M059J (cell line): ENCODE data around the gene DDX24. TPM values are rescaled to one million over a fixed set of nuclear protein-coding genes. Genes with fewer than 3 reads are reported as not detected.

ENCODE experiments used
- DNase-seq: peaks from one replicate; pipeline ENCODE4 v3.0.0-alpha.2; 2012; ENCODE audit warnings: low read depth
- total RNA-seq: library from RNA; depleted of rRNA; stranded (reverse); fragments of >200 nt; shearing (Covaris generic); gene quantifications from 2 replicates; pipeline ENCODE4 v1.2.3, GENCODE V29; 2014

The DDX24 gene
- total RNA-seq, 1 experiment from 2014 or later = 137 TPM

DNA sequence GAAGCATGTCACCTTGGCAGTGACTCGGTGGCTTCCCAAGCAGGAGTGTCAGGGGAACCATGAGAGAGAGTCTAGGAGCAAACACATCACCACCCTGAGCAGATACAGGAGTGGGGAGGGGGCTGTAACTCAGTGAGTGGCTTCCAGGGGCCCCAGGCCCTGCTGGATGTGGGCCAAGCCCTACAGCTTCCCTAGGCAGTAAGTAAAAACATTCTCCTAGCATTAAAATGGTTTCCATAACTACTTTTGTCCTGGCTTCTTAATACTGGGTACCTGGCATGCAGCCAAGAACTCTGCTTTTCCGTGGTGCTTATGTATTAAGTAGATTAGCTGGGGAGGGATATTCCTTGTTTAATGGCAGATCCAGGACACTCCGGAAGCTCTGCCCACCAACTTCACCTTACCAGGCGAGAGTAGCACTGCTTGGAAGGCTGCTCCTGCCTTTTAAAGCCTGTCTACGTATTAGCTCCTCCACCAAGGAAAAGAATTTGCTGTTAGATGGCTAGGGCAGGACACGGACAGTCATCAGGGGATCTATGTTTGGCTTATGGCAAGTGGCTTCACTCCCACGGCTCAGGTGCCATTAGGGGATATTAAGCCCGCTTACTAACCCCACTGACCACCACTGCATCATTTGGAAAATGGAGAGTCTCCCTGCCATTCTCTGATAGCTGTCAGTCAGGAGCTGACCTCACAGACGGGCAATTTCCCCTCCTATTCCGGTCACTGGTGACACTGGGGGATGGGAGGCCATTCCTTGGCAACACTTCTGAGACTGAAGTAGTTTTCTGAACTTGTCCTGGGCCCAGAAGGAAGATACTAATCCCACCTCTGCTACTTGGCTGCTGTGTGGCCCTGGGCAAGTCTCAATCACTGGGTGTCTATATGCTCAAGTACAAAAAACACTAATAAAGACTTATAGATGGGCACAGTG lies 32.0 kb downstream of the DDX24 start:
- DNase-seq = no peak

DNA sequence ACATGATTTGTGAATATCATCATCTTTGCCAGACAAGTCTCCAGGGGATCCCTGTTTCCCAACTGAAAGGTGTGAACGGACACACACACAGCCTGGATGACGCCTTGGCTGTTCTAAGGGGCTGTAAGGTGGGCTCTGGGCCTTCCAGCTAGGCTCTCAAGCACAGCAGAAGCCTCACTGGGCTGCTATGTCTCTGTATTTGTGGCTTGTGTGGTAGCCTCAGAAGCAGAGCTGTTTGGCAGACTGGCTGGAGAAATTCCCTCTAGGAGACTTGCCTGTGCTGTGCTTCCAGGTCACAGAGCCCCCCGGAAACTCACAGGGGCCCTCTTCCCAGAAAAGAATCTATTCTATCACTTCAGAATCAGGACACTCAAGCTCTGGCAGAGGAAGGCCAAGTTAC lies 33.4 kb downstream of the DDX24 start:
- DNase-seq = no peak

DNA sequence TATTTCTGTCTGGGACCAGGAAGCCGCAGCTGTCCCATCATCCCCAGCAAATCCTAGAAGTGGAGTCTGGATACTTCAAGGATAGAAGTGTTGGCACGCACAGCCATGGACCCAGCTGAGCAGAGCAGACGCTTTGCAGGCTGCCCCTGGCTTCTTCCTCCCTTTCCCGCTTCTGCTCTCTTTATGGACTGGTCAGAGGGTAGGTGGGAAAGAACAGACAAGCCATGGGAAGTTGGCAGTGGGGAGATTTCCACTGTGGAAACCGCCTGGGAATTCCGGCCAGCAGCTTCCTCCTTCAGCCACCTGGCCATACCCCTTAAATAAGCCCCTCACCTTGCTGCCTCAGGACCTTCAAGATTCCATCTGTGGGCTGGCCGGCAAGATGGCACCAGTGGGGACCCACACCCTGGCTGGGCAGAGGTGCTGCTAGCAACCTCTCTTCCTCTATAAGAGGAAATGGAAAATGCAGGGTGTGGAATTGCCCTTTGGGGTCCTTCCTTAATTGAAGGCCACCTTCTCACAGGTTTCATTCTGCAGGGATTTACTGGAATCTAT lies 34.2 kb downstream of the DDX24 start:
- no peak for DNase-seq

DNA sequence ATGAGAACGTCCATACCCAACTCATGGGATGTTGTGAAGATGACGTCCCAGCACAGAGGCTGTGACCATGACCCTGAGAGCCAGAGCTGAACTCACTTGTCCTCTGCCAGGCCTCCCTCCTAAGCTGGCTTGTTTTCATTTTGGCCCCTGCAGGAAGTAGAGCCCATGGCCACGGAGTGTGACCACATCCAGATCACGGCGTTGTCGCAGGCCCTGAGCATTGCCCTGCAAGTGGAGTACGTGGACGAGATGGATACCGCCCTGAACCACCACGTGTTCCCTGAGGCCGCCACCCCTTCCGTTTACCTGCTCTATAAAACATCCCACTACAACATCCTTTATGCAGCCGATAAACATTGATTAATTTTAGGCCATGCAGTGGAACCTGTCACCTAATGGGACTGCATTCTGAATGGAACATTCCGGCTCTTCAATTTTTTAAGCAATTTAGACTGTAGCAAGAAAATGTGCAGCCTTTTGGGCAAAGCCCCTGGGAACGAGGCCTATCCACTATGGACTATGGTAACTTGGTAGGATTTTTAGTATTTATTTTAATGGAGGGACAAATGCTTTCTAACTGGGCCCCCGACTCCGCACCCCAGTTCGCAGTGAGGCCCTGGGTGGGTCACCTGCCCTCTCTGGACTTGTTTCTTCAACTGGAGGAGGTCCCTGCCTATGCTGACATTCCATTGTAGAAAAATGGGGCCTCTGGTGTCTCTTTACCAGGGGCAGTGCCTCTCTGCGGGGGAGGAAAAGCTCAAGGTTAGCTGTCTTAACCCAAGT lies 35.2 kb downstream of the DDX24 start:
- DNase-seq = no peak

DNA sequence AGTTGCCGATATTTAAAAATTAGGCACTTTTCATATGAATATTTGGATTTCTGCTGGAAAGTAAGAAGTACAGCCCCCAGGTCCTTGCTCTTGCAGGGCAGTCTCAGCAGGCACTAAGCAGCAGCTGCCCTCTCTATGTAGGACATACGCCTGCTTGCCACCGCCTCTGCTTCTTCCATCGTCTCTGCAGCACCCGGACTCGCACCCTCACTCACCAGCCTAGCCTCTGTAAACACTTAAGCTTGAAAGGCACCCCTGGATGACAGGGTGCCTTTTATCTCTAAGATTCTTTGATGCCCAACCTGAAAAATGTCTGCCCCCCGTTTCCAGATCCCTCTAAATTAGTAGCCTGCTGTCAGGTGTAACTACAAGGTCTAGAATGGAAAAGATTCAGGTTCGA lies 35.9 kb downstream of the DDX24 start:
- DNase-seq = no peak

DNA sequence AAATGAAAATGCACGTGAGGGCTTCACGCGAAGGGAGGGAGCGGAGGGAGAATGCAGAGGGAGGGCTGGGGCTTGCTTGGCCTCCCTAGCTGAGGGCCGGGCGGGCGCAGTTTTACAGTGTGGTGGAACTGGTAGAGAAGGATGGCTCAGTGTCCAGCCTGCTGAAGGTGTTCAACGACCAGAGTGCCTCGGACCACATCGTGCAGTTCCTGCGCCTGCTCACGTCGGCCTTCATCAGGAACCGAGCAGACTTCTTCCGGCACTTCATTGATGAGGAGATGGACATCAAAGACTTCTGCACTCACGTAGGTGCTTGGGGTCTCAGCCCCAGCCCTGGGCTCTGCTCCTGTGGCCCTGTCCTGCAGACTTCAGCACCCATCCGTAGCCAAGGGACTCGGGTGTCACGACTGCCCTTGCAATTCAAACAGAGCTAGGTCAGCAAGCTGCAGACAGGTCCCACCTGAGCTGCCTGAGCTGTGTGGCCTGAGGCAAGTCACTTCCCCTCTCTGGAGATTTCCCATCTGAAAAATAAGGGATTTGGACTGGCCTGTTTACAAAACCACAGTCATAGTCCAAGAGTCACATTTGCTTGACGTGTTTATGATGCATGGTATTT lies 36.4 kb downstream of the DDX24 start:
- DNase-seq = no peak

DNA sequence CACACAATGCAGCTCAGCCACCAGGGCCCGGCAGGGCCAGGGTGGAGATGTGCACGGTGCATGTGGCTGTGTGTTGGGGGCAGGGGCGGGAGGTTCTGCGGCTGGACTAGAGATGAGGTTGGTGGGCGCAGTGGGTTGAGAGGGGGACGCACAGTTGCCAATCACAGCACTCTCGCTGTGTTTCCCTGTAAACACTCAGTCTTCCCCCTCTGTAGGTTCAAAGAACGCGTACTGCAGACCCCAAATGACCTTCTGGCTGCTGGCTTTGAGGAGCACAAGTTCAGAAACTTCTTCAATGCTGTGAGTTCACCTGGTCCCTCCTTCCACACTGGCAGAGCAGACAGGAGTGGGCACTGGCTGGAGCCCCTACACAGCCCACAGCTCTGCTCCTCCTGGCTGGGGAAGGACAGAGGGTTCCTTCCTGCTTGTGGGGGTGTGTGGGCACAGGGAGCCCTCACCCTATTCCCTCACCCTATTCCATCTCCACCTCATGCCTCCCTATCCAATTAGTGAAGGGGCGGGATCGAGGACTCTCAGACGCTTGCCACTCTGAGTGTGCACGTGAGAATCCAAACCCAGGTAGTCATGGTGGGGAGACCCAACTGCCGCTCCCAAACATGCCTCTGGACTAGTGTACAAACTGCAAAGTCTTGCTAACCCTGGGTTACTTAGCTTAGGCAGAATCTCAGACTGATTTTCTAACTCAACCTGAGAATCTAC lies 37.1 kb downstream of the DDX24 start:
- DNase-seq = no peak

DNA sequence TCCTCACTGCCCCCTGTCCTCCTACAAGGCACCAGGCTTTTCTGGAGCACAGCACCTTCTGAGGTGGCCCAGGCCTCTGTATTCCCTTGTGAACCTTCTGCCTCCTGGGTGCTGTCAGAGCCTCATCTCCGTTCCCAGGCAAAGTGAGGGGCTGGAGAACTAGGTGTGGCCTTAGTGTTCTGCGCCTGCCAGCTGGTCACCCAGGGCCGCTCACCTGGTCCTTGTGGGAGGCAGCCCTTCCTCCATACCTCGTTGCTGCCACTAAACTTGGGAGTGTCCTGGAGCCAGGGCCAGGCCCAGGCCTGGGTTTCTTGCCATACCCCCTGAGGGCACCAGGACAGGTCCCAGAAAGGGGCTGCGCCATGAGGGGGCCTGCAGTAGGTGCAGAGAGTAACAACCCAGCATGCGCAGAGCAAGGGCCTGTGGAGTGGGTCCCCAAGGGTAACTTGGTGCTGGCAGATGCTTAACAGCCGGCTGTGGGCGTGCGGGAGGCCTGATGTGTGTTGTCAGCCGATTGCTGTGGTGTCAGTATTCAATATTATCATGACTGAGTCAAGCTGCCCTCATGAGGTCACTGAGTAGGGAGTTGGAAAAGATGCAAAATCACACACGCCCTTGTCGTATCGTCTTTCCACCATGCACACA lies 37.8 kb downstream of the DDX24 start:
- DNase-seq = no peak

DNA sequence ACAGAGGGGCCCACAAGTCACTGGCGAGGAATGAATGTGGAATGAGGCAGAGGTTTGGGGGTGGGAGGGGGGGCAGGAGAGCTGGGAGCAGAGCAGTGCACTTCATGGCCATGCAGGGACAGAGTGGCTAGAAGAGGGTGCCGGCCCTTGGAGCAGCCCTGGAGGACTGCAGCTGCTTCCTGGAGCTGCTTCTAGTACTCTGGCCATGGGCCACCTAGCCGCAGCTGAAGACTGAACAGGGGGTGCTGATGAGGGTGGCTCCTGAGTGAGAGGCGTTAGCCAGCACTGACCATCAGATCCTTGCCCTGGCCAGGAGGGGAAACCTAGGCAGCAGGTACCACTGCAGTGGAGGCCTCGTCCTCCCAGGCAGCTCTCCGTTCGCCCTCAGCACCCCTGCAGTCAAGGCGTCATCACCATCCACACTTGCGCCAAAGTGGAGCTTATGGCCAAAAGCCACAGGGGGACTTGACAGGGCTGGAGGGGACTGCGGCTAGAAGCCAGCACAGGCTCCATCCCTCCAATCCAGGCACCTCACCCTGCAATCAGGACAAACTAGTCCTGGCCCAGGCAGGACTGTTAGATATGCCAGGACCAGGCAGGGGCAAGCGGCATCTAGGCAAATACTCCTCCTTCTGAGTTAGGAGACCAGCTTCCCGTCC lies 38.4 kb downstream of the DDX24 start:
- no peak for DNase-seq

DNA sequence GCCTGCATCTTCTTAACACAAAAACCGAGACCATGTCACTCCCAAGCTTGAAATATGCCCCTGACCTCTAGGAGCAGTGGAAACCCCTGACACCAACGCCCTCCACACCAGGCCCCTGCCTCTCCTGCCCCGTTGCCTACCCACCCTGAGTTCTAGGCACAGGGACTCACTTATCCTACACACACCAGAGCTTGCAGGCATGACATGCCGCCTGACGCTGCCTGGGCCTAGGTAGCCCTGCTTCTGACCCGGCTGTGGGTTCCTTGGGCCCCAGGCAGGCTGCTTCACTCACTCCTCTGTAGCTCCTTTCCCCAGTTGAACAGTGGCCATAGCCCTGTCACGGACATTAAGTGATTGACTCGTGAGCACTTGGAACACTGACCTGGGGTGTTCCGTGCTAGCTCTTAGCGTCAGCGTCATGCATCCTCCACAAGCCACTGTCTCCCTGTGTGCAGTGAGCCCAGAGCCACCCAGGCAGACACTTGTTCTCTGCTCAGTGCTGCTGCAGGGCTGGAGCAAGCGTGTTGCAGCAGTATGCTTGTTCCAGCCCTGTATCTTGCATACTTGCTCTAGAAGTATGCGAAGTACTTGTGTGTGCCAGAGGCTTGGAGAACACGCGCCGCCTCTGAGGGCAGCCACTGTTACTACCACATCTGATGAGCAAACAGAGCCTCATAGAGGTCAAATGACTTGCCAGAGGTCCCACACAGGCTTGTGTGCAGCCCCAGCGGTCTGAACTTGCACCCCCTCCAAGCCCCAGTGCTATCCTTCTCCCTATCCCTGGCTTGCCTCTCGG lies 39.3 kb downstream of the DDX24 start:
- no peak for DNase-seq

DNA sequence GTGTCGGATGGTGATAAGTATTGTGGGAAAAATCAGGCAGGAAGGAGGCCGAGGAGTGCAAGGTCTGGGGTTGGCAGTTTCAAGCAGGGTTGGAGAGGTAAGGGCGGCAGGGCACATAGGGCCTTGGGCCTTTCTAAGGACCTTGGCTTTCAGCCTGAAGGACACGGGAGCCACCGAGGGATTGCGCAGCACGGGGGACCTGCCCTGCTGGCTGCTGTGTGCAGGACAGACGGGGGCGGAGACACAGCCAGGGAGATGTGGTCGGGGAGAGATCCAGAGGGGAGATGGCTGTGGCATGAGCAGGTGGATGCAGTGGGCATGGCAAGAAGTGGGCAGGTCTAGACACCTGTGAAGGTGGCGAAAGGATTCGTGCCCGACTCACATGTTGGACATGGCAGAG lies 40.2 kb downstream of the DDX24 start:
- no peak for DNase-seq

DNA sequence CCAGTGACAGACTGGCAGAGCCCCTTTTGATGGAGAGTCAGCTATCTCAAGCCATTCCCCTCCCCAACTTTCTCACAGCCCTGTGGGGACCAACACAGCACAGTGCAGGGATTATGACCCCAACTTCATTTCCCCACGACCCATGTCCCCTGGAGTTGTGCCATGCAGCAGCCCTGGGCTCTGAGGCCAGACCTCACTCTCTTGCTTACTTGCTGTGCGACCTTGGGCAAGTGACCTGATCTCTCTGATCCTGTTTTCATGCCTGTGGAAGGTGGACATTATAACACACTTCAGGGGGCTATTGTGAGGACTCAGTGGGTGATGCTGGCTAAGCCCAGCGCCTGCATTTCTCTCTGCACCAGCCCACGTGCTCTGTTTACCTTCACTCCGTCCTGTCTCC lies 40.8 kb downstream of the DDX24 start:
- DNase-seq = no peak

DNA sequence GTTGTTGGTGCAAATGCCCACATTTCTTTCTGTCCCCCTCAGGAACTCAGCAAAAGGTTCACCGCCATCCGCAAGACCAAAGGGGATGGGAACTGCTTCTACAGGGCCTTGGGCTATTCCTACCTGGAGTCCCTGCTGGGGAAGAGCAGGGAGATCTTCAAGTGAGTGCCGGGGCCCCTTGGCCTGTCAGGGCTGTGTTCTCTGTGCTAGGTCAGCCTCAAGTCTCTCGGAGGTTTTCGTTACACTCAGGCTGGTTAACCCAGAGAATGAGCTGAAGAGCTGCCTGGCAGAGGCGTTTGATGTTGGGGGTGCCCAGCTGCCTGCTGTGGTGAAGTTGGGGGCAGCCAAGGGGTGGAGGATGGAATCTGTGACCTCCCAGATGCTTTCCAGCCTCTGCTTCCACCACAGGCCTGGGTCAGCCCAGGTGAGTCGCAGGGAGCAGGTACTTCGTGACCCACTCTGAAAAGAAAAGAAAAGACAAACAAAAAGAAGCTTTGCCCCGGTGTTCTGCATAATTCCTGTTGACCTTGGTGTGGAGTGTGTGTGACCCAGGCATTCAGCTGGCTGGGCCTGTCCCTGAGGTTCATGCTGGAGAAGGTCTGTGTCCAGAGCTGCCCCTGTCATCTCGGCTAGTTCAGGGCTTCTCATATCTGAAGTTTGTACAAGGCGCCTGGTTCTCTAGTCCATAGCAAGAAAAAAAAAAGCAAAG lies 41.9 kb downstream of the DDX24 start:
- DNase-seq = no peak

DNA sequence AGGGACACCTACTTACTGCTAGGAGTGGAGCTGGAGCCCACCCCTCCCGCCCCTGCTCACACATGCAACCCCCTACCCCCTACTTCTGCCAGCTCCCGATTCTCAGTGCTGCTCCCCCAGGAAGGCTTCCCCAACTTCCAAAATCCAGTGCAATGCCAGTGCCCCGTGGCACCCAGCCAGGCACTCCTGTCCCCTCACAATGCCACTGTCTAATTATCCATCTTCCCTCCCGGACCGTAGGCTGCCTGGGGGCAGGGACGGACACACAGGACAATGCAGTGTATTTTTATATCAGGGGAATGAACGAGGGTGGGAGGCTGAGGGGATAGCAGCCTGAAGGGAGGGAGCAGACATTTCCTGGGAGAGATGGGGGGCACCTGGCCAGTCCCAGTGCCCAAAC lies 42.5 kb downstream of the DDX24 start:
- DNase-seq = no peak

DNA sequence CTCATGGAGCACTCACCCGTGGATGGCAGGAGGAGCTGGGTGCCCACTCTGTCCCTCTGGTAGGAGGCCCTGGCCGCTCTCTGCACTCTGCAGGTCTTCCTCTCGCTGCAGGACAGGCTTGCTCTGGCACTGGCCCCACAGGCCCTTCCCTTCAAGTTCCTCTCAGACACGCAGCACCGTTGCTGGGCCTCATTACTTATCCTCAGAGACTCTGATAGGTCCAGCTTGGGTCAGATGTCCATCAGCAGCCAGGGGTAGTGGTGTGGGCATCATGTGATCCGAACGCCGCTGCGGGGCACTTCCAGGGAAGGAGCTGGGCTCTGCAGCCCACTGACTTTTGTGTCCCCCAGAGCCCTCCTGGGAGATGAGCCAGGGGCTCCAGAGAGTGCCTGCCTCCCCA lies 43.0 kb downstream of the DDX24 start:
- DNase-seq = no peak

DNA sequence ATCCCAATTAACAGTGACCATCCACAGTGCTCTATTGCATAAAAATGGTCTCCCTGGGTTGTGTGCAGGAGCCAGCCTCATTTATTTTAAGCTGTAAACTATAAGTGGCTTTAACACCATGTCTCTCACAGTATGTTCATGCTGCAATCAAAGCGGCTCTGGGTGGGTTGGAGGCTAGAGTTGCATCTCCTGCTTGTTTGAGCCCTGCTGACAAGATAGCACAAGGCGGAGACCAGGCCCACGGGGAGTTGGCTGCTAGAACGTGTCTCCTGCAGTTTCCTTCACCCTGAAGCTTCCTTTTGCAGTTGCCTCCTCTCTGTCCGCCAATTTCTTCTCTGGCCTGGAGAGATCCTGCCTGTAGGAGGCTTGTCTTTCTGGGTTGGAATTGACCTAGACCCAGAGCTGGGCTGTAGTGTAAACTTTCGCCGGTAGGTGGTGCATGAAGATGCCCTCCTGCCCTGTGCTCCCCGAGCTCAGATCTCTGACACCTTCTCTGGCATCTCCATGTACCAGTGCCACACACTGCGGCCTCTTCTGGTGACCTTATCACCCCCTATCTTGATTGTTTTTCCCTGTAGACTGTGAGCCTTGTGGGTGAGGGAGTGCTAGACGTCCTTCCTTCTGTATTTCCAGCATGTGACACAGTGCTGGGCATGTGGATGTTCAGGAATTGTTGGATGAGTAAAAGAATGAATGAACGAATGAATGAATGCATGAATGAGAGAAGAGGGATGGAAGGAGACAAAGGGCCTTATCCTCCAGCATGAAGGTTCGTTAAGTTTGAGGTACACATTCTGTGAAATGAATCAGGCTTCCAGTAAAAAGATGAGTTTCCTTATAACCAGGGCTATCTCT lies 44.5 kb downstream of the DDX24 start:
- peak; percentile 61 for DNase-seq

DNA sequence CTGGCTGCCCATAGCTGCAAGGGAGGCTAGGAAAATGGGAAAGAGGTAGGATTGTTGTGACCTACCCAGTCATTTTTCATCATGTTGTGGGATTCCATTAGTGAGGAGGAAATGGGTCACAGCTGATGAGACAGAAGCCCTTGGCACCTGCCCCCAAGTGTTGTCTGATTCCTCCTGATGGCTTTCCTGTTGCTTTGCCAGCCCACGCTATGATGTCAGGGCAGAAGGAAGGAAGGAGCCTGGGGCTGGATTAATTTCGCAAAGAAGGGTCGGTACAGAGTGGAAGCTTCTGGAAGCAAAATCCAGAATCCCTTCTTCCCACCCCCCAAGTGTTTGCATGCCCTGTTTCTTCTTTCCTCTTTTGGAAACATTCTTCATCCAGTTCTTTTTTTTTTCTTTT lies 46.1 kb downstream of the DDX24 start:
- DNase-seq = no peak

DNA sequence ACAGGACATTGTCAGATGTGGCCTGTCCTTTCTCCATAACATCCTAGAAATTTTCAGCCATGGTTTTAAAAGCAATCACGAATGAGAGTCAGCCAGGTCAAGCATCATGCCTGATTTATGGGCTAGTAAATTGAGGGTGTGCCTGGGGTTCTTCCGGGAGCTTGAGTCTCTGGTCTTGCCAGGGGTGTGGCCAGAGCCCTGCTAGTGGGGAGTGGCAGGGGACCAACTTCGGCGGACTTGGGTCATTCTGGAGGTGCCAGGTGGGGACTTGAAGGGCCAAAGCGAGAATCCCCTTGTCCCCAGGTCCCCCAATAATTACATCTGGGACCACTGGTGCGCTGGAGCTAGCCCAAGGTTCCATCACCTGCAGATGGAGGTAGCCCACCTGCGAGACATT lies 49.1 kb downstream of the DDX24 start:
- no peak for DNase-seq
